Glutamatergic neuron (in vitro differentiated cells): ENCODE results near the gene BTN1A1. TPM values are rescaled to one million over a fixed set of nuclear protein-coding genes. Genes with fewer than 3 reads are reported as not detected.
A peak's percentile ranks its signal among the peaks of the same experiment; 100 is the strongest.

Experiments used
- DNase-seq: peaks from one replicate; pipeline ENCODE4 v3.0.0; 2022
- H3K27ac Mint-ChIP-seq: one replicate; pipeline ENCODE4 v1.8.0; 2020; ENCODE audit warnings: mild to moderate bottlenecking, mixed read lengths, inconsistent platforms; ENCODE audit not compliant: unreplicated experiment
- H3K27me3 Mint-ChIP-seq: one replicate; pipeline ENCODE4 v1.8.0; 2020; ENCODE audit warnings: mild to moderate bottlenecking, moderate library complexity, mixed read lengths, inconsistent platforms; ENCODE audit not compliant: unreplicated experiment
- H3K36me3 Mint-ChIP-seq: one replicate; pipeline ENCODE4 v1.8.0; 2020; ENCODE audit warnings: mild to moderate bottlenecking, mixed read lengths, inconsistent platforms; ENCODE audit not compliant: unreplicated experiment
- H3K4me1 Mint-ChIP-seq: one replicate; pipeline ENCODE4 v1.8.0; 2020; ENCODE audit warnings: mild to moderate bottlenecking, low read depth, mixed read lengths, inconsistent platforms; ENCODE audit not compliant: unreplicated experiment
- H3K4me3 Mint-ChIP-seq: one replicate; pipeline ENCODE4 v1.8.0; 2020; ENCODE audit warnings: mild to moderate bottlenecking, mixed read lengths, inconsistent platforms; ENCODE audit not compliant: unreplicated experiment
- H3K9me3 Mint-ChIP-seq: one replicate; pipeline ENCODE4 v1.8.0; 2020; ENCODE audit warnings: mild to moderate bottlenecking, moderate library complexity, mixed read lengths, inconsistent platforms; ENCODE audit not compliant: unreplicated experiment
- total RNA-seq: library from RNA; stranded (reverse); fragmentation: NEBNext Ultra II Directional; extraction: Animal tissue kit (Norgen Biotek cat#: 25700); gene quantifications from one replicate; pipeline ENCODE4 v1.2.1, GENCODE V29; 2021; ENCODE audit not compliant: unreplicated experiment
- TF ChIP-seq, protein P1 (sequence below): fragments of 200-600 bp; sonication (generic); IDR thresholded peaks from one replicate; pipeline ENCODE4 v1.5.0; 2021; ENCODE audit not compliant: partially characterized antibody, unreplicated experiment

The BTN1A1 gene
- total RNA-seq, 1 donor from 2014 or later, result not detected

DNA sequence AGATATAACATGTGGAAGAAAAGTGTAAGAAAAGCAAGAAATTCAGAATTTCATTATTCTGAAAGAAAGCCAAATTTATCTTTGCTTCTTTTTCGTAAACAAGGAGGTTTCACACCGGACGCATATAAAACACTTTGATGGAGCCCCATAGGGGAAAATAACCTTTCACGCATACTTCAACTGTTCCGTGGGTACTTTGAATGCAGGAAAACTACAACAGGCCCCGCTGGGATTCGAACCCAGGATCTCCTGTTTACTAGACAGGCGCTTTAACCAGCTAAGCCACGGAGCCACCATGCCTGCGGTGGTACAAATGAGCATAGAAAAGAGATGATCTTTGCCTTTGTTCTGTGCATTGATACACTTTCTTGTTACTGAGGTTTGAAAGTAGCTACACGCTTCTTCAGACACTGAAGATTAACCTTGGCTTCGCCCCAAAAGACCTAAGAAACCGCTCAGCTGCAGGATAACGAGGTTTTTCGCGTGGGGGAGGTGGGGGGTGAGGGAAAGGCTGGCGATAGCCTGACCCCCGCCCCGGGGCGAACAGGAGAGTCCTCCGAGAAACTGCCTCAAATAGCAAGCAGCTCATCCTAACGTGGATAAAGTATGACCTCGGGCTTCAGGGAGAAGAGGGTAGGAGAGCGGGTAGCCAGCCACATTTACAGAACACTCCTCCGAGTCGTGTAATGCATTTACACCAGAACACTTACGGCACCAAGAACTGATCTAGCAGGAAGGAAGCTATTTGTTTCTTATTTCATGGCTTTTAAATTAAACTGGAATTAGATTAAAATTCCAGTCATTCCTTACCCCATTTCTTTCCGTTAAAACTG, 32.8 kb downstream of the BTN1A1 start:
- peak; percentile 88 for DNase-seq
- Mint-ChIP-seq H3K4me1 (peaks cover 15% of the 10 kb centered on the region), H3K27ac (peak overlapping the region; percentile 97), H3K27me3 (peaks cover 18% of the 10 kb centered on the region), H3K4me3 (peak overlapping the region; percentile 98), H3K9me3 (peaks cover 21% of the 10 kb centered on the region), H3K36me3 (no peaks in the 10 kb centered on the region)
- TF ChIP-seq, protein P1, sequence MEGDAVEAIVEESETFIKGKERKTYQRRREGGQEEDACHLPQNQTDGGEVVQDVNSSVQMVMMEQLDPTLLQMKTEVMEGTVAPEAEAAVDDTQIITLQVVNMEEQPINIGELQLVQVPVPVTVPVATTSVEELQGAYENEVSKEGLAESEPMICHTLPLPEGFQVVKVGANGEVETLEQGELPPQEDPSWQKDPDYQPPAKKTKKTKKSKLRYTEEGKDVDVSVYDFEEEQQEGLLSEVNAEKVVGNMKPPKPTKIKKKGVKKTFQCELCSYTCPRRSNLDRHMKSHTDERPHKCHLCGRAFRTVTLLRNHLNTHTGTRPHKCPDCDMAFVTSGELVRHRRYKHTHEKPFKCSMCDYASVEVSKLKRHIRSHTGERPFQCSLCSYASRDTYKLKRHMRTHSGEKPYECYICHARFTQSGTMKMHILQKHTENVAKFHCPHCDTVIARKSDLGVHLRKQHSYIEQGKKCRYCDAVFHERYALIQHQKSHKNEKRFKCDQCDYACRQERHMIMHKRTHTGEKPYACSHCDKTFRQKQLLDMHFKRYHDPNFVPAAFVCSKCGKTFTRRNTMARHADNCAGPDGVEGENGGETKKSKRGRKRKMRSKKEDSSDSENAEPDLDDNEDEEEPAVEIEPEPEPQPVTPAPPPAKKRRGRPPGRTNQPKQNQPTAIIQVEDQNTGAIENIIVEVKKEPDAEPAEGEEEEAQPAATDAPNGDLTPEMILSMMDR, result no peak

DNA sequence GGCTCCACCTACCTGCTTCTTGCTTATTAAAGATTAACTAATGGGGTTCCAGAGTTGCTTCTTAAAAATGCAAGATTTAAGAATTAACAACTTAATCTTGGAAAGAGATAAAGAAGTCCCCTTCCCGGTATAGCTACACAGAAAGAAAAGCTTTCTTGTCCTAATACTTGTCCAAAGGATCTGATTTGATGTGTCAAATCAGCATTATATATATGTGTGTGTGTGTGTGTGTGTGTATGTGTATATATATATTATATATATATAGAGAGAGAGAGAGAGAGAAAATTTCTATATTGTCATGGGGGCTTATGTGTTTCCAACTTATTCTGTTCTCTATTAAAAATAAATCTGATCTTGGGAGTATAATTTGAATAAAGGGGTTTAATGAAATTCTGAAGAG, 33.4 kb downstream of the BTN1A1 start:
- H3K4me1 Mint-ChIP-seq, result peaks cover 15% of the 10 kb centered on the region
- H3K4me3 Mint-ChIP-seq, result peak overlapping the region; percentile 98
- no peaks in the 10 kb centered on the region for H3K36me3 Mint-ChIP-seq
- DNase-seq, result no peak
- H3K9me3 Mint-ChIP-seq, result peaks cover 26% of the 10 kb centered on the region
- peak overlapping the region; percentile 97 for H3K27ac Mint-ChIP-seq
- TF ChIP-seq, protein P1, result no peak
- peaks cover 22% of the 10 kb centered on the region for H3K27me3 Mint-ChIP-seq

GRCh38 chr6:26534681-26535465, 34.8 kb downstream of the BTN1A1 start:
- Mint-ChIP-seq H3K27ac (peak overlapping the region; percentile 50), H3K27me3 (peaks cover 25% of the 10 kb centered on the region), H3K36me3 (no peaks in the 10 kb centered on the region), H3K4me3 (peak overlapping the region; percentile 50), H3K9me3 (peaks cover 33% of the 10 kb centered on the region), H3K4me1 (peaks cover 21% of the 10 kb centered on the region)
- TF ChIP-seq, protein P1, result no peak
- no peak for DNase-seq

GRCh38 chr6:26536571-26537159, 36.6 kb downstream of the BTN1A1 start:
- Mint-ChIP-seq H3K4me3 (peak overlapping the region; percentile 96), H3K27ac (peak overlapping the region; percentile 89), H3K9me3 (peaks cover 33% of the 10 kb centered on the region), H3K27me3 (peaks cover 26% of the 10 kb centered on the region), H3K4me1 (peaks cover 26% of the 10 kb centered on the region), H3K36me3 (no peaks in the 10 kb centered on the region)
- no peak for DNase-seq
- TF ChIP-seq, protein P1, result no peak
